Suprapubic skin (tissue), 4 donors: ENCODE measurements around the gene RYR3.

ENCODE experiments used
- EP300 ChIP-seq: sonication (generic); formaldehyde crosslinking; IDR thresholded peaks from one replicate; pipeline ENCODE4 v1.6.1; 2017; ENCODE audit warnings: antibody characterized with exemption
- POLR2A ChIP-seq, 2 donors: fragments of 450-650 bp; IDR thresholded peaks; one replicate each; pipeline ENCODE4 v1.6.1; 2017; ENCODE audit warnings: antibody characterized with exemption in 2 of 2, mild to moderate bottlenecking in 2 of 2, moderate library complexity in 2 of 2
- POLR2AphosphoS5 ChIP-seq, 3 donors: sonication (generic); formaldehyde crosslinking; IDR thresholded peaks; one replicate each; pipeline ENCODE4 v1.6.1; 2017; ENCODE audit warnings: antibody characterized with exemption in 3 of 3
- TF ChIP-seq, protein P1 (sequence below), 2 donors: fragments of 200-600 bp in 1 of 2; fragments of 450-650 bp in 1 of 2; sonication (generic) in 1 of 2; IDR thresholded peaks; one replicate each; pipeline ENCODE4 v1.5.1; 2016 to 2019; ENCODE audit warnings: antibody characterized with exemption in 2 of 2, mild to moderate bottlenecking in 1 of 2, moderate library complexity in 1 of 2

DNA sequence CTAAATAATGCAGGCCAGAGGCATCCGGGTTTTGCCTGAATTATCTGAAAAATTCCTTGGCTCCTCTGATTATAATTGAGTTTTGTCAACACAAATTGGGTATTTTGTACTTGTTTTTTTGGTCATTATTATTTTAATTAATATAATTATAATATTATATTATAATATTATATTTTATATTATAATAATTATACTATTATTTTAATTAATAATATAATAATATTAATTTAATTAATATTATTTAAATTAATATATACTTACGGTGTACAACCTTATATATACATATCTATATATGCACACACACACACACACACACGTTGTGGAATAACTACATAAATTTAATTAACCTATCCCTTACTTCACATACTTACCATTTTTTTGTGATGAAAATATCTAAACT lies 73.5 kb downstream of the RYR3 start:
- TF ChIP-seq, protein P1, sequence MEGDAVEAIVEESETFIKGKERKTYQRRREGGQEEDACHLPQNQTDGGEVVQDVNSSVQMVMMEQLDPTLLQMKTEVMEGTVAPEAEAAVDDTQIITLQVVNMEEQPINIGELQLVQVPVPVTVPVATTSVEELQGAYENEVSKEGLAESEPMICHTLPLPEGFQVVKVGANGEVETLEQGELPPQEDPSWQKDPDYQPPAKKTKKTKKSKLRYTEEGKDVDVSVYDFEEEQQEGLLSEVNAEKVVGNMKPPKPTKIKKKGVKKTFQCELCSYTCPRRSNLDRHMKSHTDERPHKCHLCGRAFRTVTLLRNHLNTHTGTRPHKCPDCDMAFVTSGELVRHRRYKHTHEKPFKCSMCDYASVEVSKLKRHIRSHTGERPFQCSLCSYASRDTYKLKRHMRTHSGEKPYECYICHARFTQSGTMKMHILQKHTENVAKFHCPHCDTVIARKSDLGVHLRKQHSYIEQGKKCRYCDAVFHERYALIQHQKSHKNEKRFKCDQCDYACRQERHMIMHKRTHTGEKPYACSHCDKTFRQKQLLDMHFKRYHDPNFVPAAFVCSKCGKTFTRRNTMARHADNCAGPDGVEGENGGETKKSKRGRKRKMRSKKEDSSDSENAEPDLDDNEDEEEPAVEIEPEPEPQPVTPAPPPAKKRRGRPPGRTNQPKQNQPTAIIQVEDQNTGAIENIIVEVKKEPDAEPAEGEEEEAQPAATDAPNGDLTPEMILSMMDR (IDR thresholded peaks at IDR 0.05), result no peak
- no peak for TF ChIP-seq EP300
- TF ChIP-seq POLR2A (IDR thresholded peaks at IDR 0.05), result no peak
- no peak for TF ChIP-seq POLR2AphosphoS5 (IDR thresholded peaks at IDR 0.05)
